A549 (cell line): ENCODE measurements around the gene AP2A2. TPM values are rescaled to one million over a fixed set of nuclear protein-coding genes. Genes with fewer than 3 reads are reported as not detected.

Experiments
- ATAC-seq, 2 experiments: fragments of 200-7000 bp in 1 of 2; fragments of >200 bp in 1 of 2; cut with Nextera tagmentation in 1 of 2; cut with Tn5 transposase in 1 of 2; 3 replicates each; pipeline versions ENCODE4 v1.8.0 to v1.9.1; 2018 to 2020; ENCODE audit warnings: mild to moderate bottlenecking in 1 of 2, moderate library complexity in 1 of 2
- CTCF ChIA-PET: fragments of 300-600 bp; sonication (Branson Sonifier 250); formaldehyde crosslinking; extraction: SDS; loops from one replicate; lab custom pipeline; 2021; ENCODE audit warnings: antibody characterized with exemption, inconsistent platforms; lab: Yijun Ruan, JAX
- POLR2A ChIA-PET: fragments of 350-600 bp; formaldehyde crosslinking; extraction: SDS; loops from one replicate; lab custom pipeline; 2021; ENCODE audit warnings: antibody characterized with exemption, inconsistent platforms; lab: Yijun Ruan, JAX
- DNase-seq, 2 experiments: peaks; one replicate each; pipeline versions ENCODE4 v3.0.0 to v3.0.0-alpha.2; 2011 to 2016; ENCODE audit warnings: low read depth in 1 of 2, low spot score in 1 of 2
- FAIRE-seq: peaks from 2 replicates; lab custom pipeline; 2011; peaks lifted over from hg19 to GRCh38; lab: Jason Lieb, UNC
- H3K27ac ChIP-seq, 2 experiments: fragments of >200 bp; sonication (Bioruptor Twin); formaldehyde crosslinking; 3 replicates each; pipeline ENCODE4 v1.5.1; 2016 to 2017
- H3K4me1 ChIP-seq: fragments of >200 bp; sonication (Bioruptor Twin); formaldehyde crosslinking; 3 replicates; pipeline ENCODE4 v1.6.1; 2016
- H3K4me2 ChIP-seq: fragments of >200 bp; sonication (Bioruptor Twin); formaldehyde crosslinking; 3 replicates; pipeline ENCODE4 v1.6.1; 2016
- H3K4me3 ChIP-seq: fragments of >200 bp; sonication (Bioruptor Twin); formaldehyde crosslinking; 3 replicates; pipeline ENCODE4 v1.5.1; 2016
- H3K9me3 ChIP-seq: fragments of >200 bp; sonication (Bioruptor Twin); formaldehyde crosslinking; 3 replicates; pipeline ENCODE4 v1.6.1; 2016
- BHLHE40 ChIP-seq: IDR thresholded peaks from 2 replicates; pipeline ENCODE4 v1.6.1; 2012; ENCODE audit warnings: low read depth, low read length, inconsistent platforms
- CBX2 ChIP-seq: fragments of 200-600 bp; sonication (generic); IDR thresholded peaks from 2 replicates; pipeline ENCODE4 v1.6.1; 2016; ENCODE audit warnings: low read depth, mild to moderate bottlenecking, borderline replicate concordance
- CEBPB ChIP-seq, 2 experiments: fragments of >200 bp in 1 of 2; sonication (Bioruptor Twin) in 1 of 2; formaldehyde crosslinking in 1 of 2; IDR thresholded peaks; 2 replicates each; pipeline ENCODE4 v1.6.1; 2012 to 2016
- EHMT2 ChIP-seq: fragments of 200-600 bp; sonication (generic); IDR thresholded peaks from 2 replicates; pipeline ENCODE4 v1.6.1; 2016; ENCODE audit warnings: antibody characterized with exemption, low read depth, mild to moderate bottlenecking, moderate library complexity
- FOSL2 ChIP-seq, 2 experiments: fragments of 450-650 bp in 1 of 2; fragments of >200 bp in 1 of 2; sonication (Bioruptor Twin) in 1 of 2; formaldehyde crosslinking; IDR thresholded peaks; 2 replicates each; pipeline versions ENCODE4 v1.5.0 to v1.6.1; 2016 to 2020; ENCODE audit warnings: mild to moderate bottlenecking in 1 of 2, moderate library complexity in 1 of 2
- GATA3 ChIP-seq: IDR thresholded peaks from 2 replicates; pipeline ENCODE4 v1.6.1; 2012; ENCODE audit warnings: borderline replicate concordance
- HOXA7 ChIP-seq: fragments of 250-450 bp; sonication (Bioruptor Pico); IDR thresholded peaks from 2 replicates; pipeline ENCODE4 v1.5.0; 2020; ENCODE audit warnings: mild to moderate bottlenecking, moderate library complexity
- JUN ChIP-seq, 2 experiments: fragments of >200 bp; sonication (Bioruptor Twin); formaldehyde crosslinking; IDR thresholded peaks; 2 replicates in 1 of 2; 3 replicates in 1 of 2; pipeline ENCODE4 v1.6.1; 2016 to 2017
- KDM1A ChIP-seq: fragments of 200-600 bp; sonication (generic); IDR thresholded peaks from 2 replicates; pipeline ENCODE4 v1.6.1; 2016; ENCODE audit warnings: low read depth, mild to moderate bottlenecking
- MAZ ChIP-seq: fragments of 150-350 bp; IDR thresholded peaks from 2 replicates; pipeline ENCODE4 v1.6.1; 2014; ENCODE audit warnings: antibody characterized with exemption, low read depth, low read length, borderline replicate concordance
- NPAS2 ChIP-seq: fragments of 250-450 bp; sonication (Bioruptor Pico); IDR thresholded peaks from 2 replicates; pipeline ENCODE4 v1.8.0; 2022; ENCODE audit warnings: mild to moderate bottlenecking, moderate library complexity, borderline replicate concordance
- NR3C1 ChIP-seq: fragments of >200 bp; sonication (Bioruptor Twin); formaldehyde crosslinking; IDR thresholded peaks from 3 replicates; pipeline ENCODE4 v1.6.1; 2017
- POLR2AphosphoS2 ChIP-seq: conservative IDR thresholded peaks from 2 replicates; pipeline ENCODE4 v1.6.1; 2012; ENCODE audit warnings: low read length, improper control_type of control experiment, inconsistent platforms
- RAD21 ChIP-seq, 2 experiments: fragments of >200 bp in 1 of 2; sonication (Bioruptor Twin) in 1 of 2; formaldehyde crosslinking in 1 of 2; IDR thresholded peaks in 1 of 2; conservative IDR thresholded peaks in 1 of 2; 2 replicates in 1 of 2; 3 replicates in 1 of 2; pipeline ENCODE4 v1.6.1; 2012 to 2018; ENCODE audit warnings: inconsistent platforms in 1 of 2
- RARB ChIP-seq: fragments of 250-450 bp; sonication (Bioruptor Pico); IDR thresholded peaks from 2 replicates; pipeline ENCODE4 v1.8.0; 2021; ENCODE audit warnings: mild to moderate bottlenecking, moderate library complexity
- RCOR1 ChIP-seq: fragments of 150-350 bp; IDR thresholded peaks from 2 replicates; pipeline ENCODE4 v1.6.1; 2014; ENCODE audit warnings: antibody characterized with exemption, low read length, low read depth
- RFX5 ChIP-seq: fragments of 450-650 bp; IDR thresholded peaks from 2 replicates; pipeline ENCODE4 v1.7.1; 2014; ENCODE audit warnings: antibody characterized with exemption, mild to moderate bottlenecking, moderate library complexity
- TFCP2L1 ChIP-seq: fragments of 250-450 bp; sonication (Bioruptor Pico); IDR thresholded peaks from 2 replicates; pipeline ENCODE4 v1.5.0; 2021; ENCODE audit warnings: mild to moderate bottlenecking
- WGBS: methylation state at CpG from one replicate; pipeline ENCODE4 v1.1.6; 2017; ENCODE audit errors: missing lambda C conversion rate; 5-methylcytosine and 5-hydroxymethylcytosine counted together
- polyA plus RNA-seq, 4 experiments: library from polyadenylated mRNA; depleted of rRNA in 3 of 4; stranded (reverse); fragments of >200 nt; fragmentation: RNase III in 1 of 4; extraction: RNeasy Plus Mini Kit Qiagen cat#74134 plus additional on column Dnase treatment in 1 of 4; gene quantifications; 2 replicates in 3 of 4; 3 replicates in 1 of 4; pipeline ENCODE4 v1.2.3, GENCODE V29; 2011 to 2017
- TF ChIP-seq, protein P1 (sequence below): fragments of 200-600 bp; sonication (generic); IDR thresholded peaks from 2 replicates; pipeline ENCODE4 v1.6.1; 2016; ENCODE audit warnings: antibody characterized with exemption, mild to moderate bottlenecking, moderate library complexity

AP2A2 gene
- polyA plus RNA-seq, 2 of the 4 experiments (the other 2 are of a cell fraction) = 39.4 to 60.4 TPM

GRCh38 chr11:923691-924405 lies 1.8 kb upstream of the AP2A2 start:
- Histone ChIP-seq H3K4me2 (no peak overlapping the region), H3K4me1 (peaks cover 12% of the 10 kb centered on the region)
- CTCF ChIA-PET = interaction anchor here (1.1 to 3.2 kb wide), 10 partner anchors 8 to 132 kb away, joined by 3 to 26 read pairs (median 5); partner anchors contain the start of gene CHID1
- 91% methylated on average over 18 of the region's 19 CpGs for WGBS
- FAIRE-seq = no peak
- DNase-seq = no peak
- POLR2A ChIA-PET = no interaction called here
- TF ChIP-seq HOXA7 (CRISPR knock-in tag) = no peak
- no peak for TF ChIP-seq NR3C1
- no peak for TF ChIP-seq TFCP2L1 (CRISPR knock-in tag)
- TF ChIP-seq RCOR1 = no peak
- no peak for TF ChIP-seq KDM1A
- TF ChIP-seq GATA3 = no peak
- TF ChIP-seq, protein P1, sequence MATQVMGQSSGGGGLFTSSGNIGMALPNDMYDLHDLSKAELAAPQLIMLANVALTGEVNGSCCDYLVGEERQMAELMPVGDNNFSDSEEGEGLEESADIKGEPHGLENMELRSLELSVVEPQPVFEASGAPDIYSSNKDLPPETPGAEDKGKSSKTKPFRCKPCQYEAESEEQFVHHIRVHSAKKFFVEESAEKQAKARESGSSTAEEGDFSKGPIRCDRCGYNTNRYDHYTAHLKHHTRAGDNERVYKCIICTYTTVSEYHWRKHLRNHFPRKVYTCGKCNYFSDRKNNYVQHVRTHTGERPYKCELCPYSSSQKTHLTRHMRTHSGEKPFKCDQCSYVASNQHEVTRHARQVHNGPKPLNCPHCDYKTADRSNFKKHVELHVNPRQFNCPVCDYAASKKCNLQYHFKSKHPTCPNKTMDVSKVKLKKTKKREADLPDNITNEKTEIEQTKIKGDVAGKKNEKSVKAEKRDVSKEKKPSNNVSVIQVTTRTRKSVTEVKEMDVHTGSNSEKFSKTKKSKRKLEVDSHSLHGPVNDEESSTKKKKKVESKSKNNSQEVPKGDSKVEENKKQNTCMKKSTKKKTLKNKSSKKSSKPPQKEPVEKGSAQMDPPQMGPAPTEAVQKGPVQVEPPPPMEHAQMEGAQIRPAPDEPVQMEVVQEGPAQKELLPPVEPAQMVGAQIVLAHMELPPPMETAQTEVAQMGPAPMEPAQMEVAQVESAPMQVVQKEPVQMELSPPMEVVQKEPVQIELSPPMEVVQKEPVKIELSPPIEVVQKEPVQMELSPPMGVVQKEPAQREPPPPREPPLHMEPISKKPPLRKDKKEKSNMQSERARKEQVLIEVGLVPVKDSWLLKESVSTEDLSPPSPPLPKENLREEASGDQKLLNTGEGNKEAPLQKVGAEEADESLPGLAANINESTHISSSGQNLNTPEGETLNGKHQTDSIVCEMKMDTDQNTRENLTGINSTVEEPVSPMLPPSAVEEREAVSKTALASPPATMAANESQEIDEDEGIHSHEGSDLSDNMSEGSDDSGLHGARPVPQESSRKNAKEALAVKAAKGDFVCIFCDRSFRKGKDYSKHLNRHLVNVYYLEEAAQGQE = no peak
- TF ChIP-seq FOSL2 (IDR thresholded peaks at IDR 0.05) = no peak
- no peak for TF ChIP-seq FOSL2 (CRISPR knock-in tag; IDR thresholded peaks at IDR 0.05)
- no peak for TF ChIP-seq NPAS2
- no peak for TF ChIP-seq RFX5
- TF ChIP-seq CBX2 = no peak
- TF ChIP-seq, all 56 proteins: peak for 0
- H3K27ac ChIP-seq = no peak overlapping the region
- ATAC-seq = no peak
- no peak overlapping the region for H3K4me3 ChIP-seq
- H3K9me3 ChIP-seq = no peaks in the 10 kb centered on the region

- Histone ChIP-seq H3K4me2 (no peak overlapping the region; the same call in 2 of the 3 replicates), H3K4me3 (no peak overlapping the region), H3K9me3 (no peaks in the 10 kb centered on the region), H3K27ac (peak overlapping the region in 1 of 2 experiments; percentile 98; a peak in 4 of 6 replicates), H3K4me1 (peaks cover 13% of the 10 kb centered on the region)
- no peak for TF ChIP-seq RARB (CRISPR knock-in tag)
- no peak for TF ChIP-seq TFCP2L1 (CRISPR knock-in tag)
- TF ChIP-seq JUN (IDR thresholded peaks at IDR 0.05) = no peak
- no peak for TF ChIP-seq MAZ
- no peak for FAIRE-seq
- POLR2A ChIA-PET = no interaction called here
- ATAC-seq = no peak
- no peak for DNase-seq
- whole genome bisulfite sequencing = 88% methylated on average over 16 of the region's 18 CpGs
- CTCF ChIA-PET = interaction anchor here (0.6 to 3.2 kb wide), 33 partner anchors 9 to 131 kb away, joined by 3 to 26 read pairs (median 4); partner anchors contain the start of gene CHID1
Observed at GRCh38 chr11:924406-925157, 1.1 kb upstream of the AP2A2 start.

DNA sequence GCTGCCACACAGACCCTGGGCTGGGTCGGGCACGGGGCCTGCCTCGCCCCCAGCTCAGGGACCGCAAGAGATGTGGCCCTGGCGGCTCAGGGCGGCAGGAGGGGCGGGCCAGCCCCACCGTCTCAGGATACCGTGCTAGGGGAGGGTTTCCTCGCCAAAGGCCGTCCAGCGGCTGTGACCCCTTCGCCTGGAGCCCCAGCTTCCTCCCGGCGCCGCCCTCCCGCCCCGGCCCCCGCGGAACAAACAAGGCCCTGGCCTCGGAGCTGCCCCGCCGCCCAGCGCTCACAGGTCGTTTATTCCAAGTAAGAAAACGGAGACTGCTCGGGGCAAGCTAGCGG lies 543 bp upstream of the AP2A2 start:
- Histone ChIP-seq H3K4me1 (peaks cover 13% of the 10 kb centered on the region), H3K4me2 (peak overlapping the region; percentile 71), H3K9me3 (no peaks in the 10 kb centered on the region), H3K4me3 (peak overlapping the region; percentile 96), H3K27ac (peak overlapping the region; percentile 98 to 99)
- POLR2A ChIA-PET = no interaction called here
- TF ChIP-seq GATA3 (no peak), CEBPB (IDR thresholded peaks at IDR 0.05) (no peak), HOXA7 (CRISPR knock-in tag) (no peak), BHLHE40 (no peak), EHMT2 (no peak), RARB (CRISPR knock-in tag) (no peak), CBX2 (no peak), FOSL2 (IDR thresholded peaks at IDR 0.05) (no peak), FOSL2 (CRISPR knock-in tag; IDR thresholded peaks at IDR 0.05) (no peak), RAD21 (conservative IDR thresholded peaks at IDR 0.05 in 1 of 2, IDR thresholded peaks at IDR 0.05 in 1 of 2) (no peak), POLR2AphosphoS2 (no peak)
- FAIRE-seq (no peak), DNase-seq (no peak), ATAC-seq (no peak)
- no CpG with 5 or more reads among the region's 28 CpGs for WGBS
- CTCF ChIA-PET = interaction anchor here (0.6 to 3.2 kb wide), 33 partner anchors 8 to 130 kb away, joined by 3 to 26 read pairs (median 4); partner anchors contain the start of gene CHID1
